Measurements from ENCODE around the gene PRKCE.

The PRKCE gene

DNA sequence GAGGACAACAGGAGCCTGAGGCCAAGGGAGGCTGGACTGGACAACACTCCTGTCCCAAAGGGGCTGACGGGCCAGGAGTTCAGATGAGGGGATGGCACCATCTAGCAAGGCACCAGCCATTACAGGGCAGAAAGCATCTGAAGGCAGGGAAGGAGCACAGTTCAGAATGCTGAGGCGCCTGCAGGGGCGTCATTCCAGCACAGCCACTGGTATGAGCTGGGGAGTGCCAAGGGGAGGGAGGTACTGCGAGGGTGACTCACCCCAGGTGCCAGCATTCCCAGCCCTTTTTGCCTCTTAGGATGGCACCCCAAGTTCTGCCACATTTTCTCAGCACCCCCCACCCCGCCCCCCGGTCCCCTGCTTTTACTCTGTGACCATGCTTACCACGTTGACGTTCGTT is 515.9 kb downstream of the PRKCE start:
- Mint-ChIP-seq H3K9me3 (no peaks in the 10 kb centered on the region), H3K36me3 (ENCODE audit: low read depth) (no peaks in the 10 kb centered on the region), H3K4me3 (no peak overlapping the region), H3K27me3 (ENCODE audit: low read depth) (peaks cover 4% of the 10 kb centered on the region), H3K27ac (no peak overlapping the region), H3K4me1 (peaks cover 22% of the 10 kb centered on the region)
- TF ChIP-seq CTCF (IDR thresholded peaks at IDR 0.05; ENCODE audit: unreplicated experiment in 3 of 3): no peak

DNA sequence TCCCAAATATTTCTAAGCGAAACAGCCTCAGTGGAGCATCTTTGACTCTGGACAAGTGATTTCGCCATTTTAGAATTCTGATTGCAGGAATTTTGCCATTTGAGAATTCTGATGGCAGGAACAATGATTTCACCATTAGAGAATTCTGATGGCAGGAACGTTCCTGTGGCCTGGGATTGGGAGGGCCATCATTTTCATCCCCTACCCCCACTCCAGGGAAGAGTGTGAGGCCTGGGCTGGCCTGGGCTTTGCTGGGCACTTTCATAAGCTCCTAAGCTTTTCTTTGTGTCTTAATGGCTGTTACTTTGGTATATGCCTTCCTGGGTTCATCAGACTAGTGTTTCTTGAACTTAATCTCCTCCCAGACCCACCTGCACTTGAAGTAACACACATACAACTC is 516.4 kb downstream of the PRKCE start:
- peaks cover 4% of the 10 kb centered on the region for H3K27me3 Mint-ChIP-seq (ENCODE audit: low read depth)
- no peaks in the 10 kb centered on the region for H3K36me3 Mint-ChIP-seq (ENCODE audit: low read depth)
- no peaks in the 10 kb centered on the region for H3K9me3 Mint-ChIP-seq
- H3K27ac Mint-ChIP-seq: no peak overlapping the region
- no peak for TF ChIP-seq CTCF (IDR thresholded peaks at IDR 0.05; ENCODE audit: unreplicated experiment in 3 of 3)
- no peak overlapping the region for H3K4me3 Mint-ChIP-seq
- H3K4me1 Mint-ChIP-seq: peaks cover 17% of the 10 kb centered on the region

- TF ChIP-seq CTCF (IDR thresholded peaks at IDR 0.05; ENCODE audit: unreplicated experiment in 3 of 3): no peak
- no peaks in the 10 kb centered on the region for H3K36me3 Mint-ChIP-seq (ENCODE audit: low read depth)
- H3K9me3 Mint-ChIP-seq: no peaks in the 10 kb centered on the region
- no peak overlapping the region for H3K4me3 Mint-ChIP-seq
- peaks cover 4% of the 10 kb centered on the region for H3K27me3 Mint-ChIP-seq (ENCODE audit: low read depth)
- no peak overlapping the region for H3K27ac Mint-ChIP-seq
- peaks cover 9% of the 10 kb centered on the region for H3K4me1 Mint-ChIP-seq
Observed at GRCh38 chr2:46169467-46169866, 518.0 kb downstream of the PRKCE start.

GRCh38 chr2:46170026-46170425 is 518.6 kb downstream of the PRKCE start:
- Mint-ChIP-seq H3K36me3 (ENCODE audit: low read depth) (no peaks in the 10 kb centered on the region), H3K27ac (no peak overlapping the region), H3K4me1 (peaks cover 3% of the 10 kb centered on the region), H3K9me3 (no peaks in the 10 kb centered on the region), H3K4me3 (no peak overlapping the region), H3K27me3 (ENCODE audit: low read depth) (peaks cover 4% of the 10 kb centered on the region)
- no peak for TF ChIP-seq CTCF (IDR thresholded peaks at IDR 0.05; ENCODE audit: unreplicated experiment in 3 of 3)

- Mint-ChIP-seq H3K4me3 (no peak overlapping the region), H3K27ac (no peak overlapping the region)
Observed at GRCh38 chr2:46170611-46171350, 519.3 kb downstream of the PRKCE start.

More at GRCh38 chr2:46170611-46171350, 519.3 kb downstream of the PRKCE start:
- Mint-ChIP-seq H3K9me3 (no peaks in the 10 kb centered on the region), H3K36me3 (ENCODE audit: low read depth) (no peaks in the 10 kb centered on the region), H3K27me3 (ENCODE audit: low read depth) (peaks cover 4% of the 10 kb centered on the region), H3K4me1 (peaks cover 4% of the 10 kb centered on the region)
- no peak for TF ChIP-seq CTCF (IDR thresholded peaks at IDR 0.05; ENCODE audit: unreplicated experiment in 3 of 3)

All from nephron (organoid).